22Rv1 (cell line): ENCODE measurements around the gene ATP5F1D.

ENCODE experiments used
- H3K27ac ChIP-seq: fragments of 450-650 bp; 2 replicates; pipeline ENCODE4 v1.5.1; 2017
- CTCF ChIP-seq: fragments of 450-650 bp; IDR thresholded peaks from 2 replicates; pipeline ENCODE4 v1.5.1; 2017; ENCODE audit warnings: mild to moderate bottlenecking
- ZFX ChIP-seq: fragments of 450-650 bp; IDR thresholded peaks from 2 replicates; pipeline ENCODE4 v1.6.1; 2017; ENCODE audit warnings: antibody characterized with exemption, borderline replicate concordance

The ATP5F1D gene

GRCh38 chr19:1227304-1228054 is 14.1 kb upstream of the ATP5F1D start:
- peak overlapping the region; percentile 60 for H3K27ac ChIP-seq
- TF ChIP-seq CTCF (peak; percentile 30; the same call in 1 of the 2 replicates), ZFX (no peak)

DNA sequence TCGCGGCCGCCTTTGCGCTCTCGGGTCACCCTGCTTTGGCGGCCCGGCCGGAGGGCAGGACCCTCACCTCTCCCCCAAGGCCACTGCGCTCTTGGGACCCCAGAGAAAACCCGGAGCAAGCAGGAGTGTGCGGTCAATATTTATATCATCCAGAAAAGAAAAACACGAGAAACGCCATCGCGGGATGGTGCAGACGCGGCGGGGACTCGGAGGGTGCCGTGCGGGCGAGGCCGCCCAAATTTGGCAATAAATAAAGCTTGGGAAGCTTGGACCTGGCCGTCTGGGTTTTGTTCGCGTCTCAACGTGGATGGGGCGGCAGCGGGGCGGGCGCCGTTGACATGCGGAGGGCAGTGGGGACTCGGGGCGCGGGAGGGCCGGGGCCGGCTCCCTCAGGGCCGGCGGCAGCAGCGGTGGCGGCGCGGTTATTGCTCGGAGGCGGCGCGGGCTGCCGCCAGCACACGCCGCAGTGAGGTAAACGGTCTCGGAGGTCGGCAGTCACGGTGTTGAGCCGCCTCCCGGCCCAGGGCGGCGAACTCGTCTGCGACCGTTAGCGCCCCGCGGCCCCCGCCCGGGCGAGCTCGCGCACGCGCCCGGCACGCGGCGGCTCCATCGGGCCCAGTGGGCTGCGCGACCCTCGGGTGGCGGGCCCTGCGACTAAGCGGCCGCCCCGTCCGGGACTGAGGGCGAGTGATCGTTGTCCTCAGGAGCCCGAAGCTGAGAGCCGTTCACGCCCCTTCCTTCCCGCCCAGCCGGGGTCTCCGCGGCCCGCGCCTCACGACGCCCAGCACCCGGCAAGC is 13.2 kb upstream of the ATP5F1D start:
- H3K27ac ChIP-seq, result peak overlapping the region; percentile 60
- no peak for TF ChIP-seq CTCF
- no peak for TF ChIP-seq ZFX

DNA sequence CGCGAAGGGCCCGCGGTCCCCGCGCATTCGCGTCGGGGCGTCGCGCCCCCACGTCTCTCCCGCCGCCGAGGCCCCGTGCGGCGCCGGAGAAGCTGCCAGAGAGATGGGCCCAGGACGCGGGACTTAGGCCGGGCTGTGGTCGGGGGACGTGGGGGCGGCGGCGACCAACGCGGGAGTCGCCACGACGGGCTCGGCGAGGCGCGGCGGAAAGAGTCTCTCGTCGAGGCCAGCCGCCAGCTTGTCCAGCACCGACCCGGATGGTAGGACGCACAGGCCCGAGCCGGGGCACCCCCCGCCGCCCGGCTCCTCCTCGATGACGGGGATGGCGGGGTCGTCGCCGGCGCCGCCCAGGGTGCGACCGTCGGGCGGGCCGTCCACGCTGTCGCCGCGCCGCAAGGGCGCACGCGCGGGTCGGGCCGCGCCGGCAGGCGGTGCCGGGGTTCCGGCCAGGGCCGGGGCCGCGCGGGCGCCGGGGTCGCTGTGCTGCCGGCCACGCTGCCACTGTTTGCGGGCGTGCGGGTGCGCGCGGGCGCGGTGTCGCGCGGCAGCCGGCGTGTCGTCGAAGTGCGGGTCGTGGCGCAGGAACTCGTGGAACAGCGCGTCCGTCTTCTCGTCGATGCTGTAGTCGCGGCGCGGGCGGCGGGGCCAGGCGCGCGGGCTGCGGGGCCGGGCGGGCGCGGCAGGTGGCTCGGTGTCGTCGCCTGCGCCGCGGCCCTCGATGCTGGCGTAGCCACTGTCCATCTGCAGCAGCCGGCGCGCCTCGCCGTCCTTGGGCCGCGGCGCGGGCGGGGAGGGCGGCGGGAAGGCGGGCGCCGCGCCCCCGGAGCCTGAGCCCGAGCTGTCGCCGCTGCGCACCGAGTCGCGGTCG is 12.3 kb upstream of the ATP5F1D start:
- H3K27ac ChIP-seq, result no peak overlapping the region
- TF ChIP-seq CTCF, result no peak
- no peak for TF ChIP-seq ZFX

DNA sequence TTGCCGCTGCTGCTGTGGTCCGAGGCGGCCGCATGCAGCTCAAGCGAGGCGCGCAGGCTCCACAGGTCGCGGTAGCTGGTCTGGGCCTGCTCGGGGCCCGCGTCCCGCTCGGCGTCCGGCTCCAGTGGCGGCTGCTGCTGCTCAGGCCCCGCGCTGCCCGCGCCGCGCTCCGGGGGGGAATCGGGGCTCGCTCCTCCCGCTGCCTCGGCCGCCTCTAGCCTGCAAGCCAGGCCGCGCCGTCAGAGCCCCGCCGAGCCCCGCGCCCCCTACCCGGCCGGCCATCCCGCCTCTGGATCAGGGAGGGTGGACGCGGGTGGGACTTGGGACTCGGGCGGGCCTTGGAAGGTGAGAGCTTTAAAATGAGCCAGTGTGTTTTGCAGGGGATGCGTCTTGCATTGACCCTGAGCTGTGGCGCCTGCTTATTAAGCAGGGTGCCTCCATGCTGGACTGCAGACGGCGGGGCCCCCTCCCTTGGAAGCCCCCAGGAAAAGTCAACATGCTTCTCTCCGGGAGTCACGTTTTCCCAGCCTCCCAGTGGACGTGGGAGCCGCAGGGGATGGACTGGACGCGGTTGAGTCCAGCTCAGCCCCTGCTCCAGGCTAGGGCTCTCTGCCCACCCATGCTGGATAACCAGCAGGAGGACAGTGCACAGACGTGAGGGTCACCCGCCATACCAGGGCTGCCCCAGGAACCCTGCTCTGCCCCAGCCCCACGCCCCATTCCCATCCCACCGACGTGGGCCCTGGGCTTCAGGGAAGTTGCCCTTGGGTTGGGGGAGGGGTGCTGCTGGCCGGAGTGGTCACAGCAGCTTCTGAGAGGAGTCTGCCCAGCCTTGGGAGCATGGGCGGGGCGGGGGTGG is 11.4 kb upstream of the ATP5F1D start:
- no peak overlapping the region for H3K27ac ChIP-seq
- TF ChIP-seq ZFX (no peak), CTCF (no peak)

- H3K27ac ChIP-seq, result no peak overlapping the region
- TF ChIP-seq ZFX (no peak), CTCF (no peak)
Measured at GRCh38 chr19:1230783-1231489, 10.6 kb upstream of the ATP5F1D start.
